RPMI8226 (cell line): Measurements from ENCODE around the gene TESK2.
"Not testable (repeated sequence)": the region's sequence is repeated elsewhere in the genome, so short reads cannot be mapped to it uniquely, and the experiment has no call there.

Source experiments
- DNase-seq: peaks from one replicate; pipeline ENCODE4 v3.0.0-alpha.2; 2015

Gene TESK2

GRCh38 chr1:45407629-45408287 lies 83.2 kb downstream of the TESK2 start:
- DNase-seq, result no peak

GRCh38 chr1:45405636-45406035 lies 85.3 kb downstream of the TESK2 start:
- DNase-seq, result no peak

- DNase-seq, result no peak
Observed at GRCh38 chr1:45403718-45404117, 87.2 kb downstream of the TESK2 start.

- no peak for DNase-seq
Observed at GRCh38 chr1:45403298-45403697, 87.7 kb downstream of the TESK2 start.

GRCh38 chr1:45401524-45401923 lies 89.4 kb downstream of the TESK2 start:
- no peak for DNase-seq

GRCh38 chr1:45400049-45400448 lies 90.9 kb downstream of the TESK2 start:
- no peak for DNase-seq

- DNase-seq, result no peak
Observed at GRCh38 chr1:45397285-45397684, 93.7 kb downstream of the TESK2 start.

- no peak for DNase-seq
Observed at GRCh38 chr1:45395582-45395981, 95.4 kb downstream of the TESK2 start.

GRCh38 chr1:45395051-45395450 lies 95.9 kb downstream of the TESK2 start:
- no peak for DNase-seq

- no peak for DNase-seq
Observed at GRCh38 chr1:45394342-45394741, 96.6 kb downstream of the TESK2 start.

GRCh38 chr1:45393718-45394302 lies 97.2 kb downstream of the TESK2 start:
- no peak for DNase-seq

GRCh38 chr1:45386219-45386618 lies 104.7 kb downstream of the TESK2 start:
- no peak for DNase-seq

GRCh38 chr1:45385302-45385701 lies 105.7 kb downstream of the TESK2 start:
- no peak for DNase-seq

- not testable (repeated sequence) for DNase-seq
Observed at GRCh38 chr1:45384213-45384612, 106.8 kb downstream of the TESK2 start.

- no peak for DNase-seq
Observed at GRCh38 chr1:45383191-45383590, 107.8 kb downstream of the TESK2 start.

- DNase-seq, result no peak
Observed at GRCh38 chr1:45381243-45381642, 109.7 kb downstream of the TESK2 start.

- no peak for DNase-seq
Observed at GRCh38 chr1:45380730-45381129, 110.2 kb downstream of the TESK2 start.

- no peak for DNase-seq
Observed at GRCh38 chr1:45380125-45380524, 110.8 kb downstream of the TESK2 start.

GRCh38 chr1:45379524-45379923 lies 111.4 kb downstream of the TESK2 start:
- no peak for DNase-seq

GRCh38 chr1:45378184-45378583 lies 112.8 kb downstream of the TESK2 start:
- no peak for DNase-seq

- DNase-seq, result no peak
Observed at GRCh38 chr1:45375104-45376090, 115.6 kb downstream of the TESK2 start.

- no peak for DNase-seq
Observed at GRCh38 chr1:45373573-45373972, 117.4 kb downstream of the TESK2 start.

- DNase-seq, result no peak
Observed at GRCh38 chr1:45370575-45370974, 120.4 kb downstream of the TESK2 start.

GRCh38 chr1:45365051-45365450 lies 125.9 kb downstream of the TESK2 start:
- DNase-seq, result no peak
